Activated gamma-delta T cell treated with anti-CD3 and anti-CD28 coated beads, Interleukin-2, amount 50 U/mL, for 16 hours (primary cell): Measurements from ENCODE around the gene IL3.

Experiments
- DNase-seq: peaks from one replicate; pipeline ENCODE4 v3.0.0-alpha.2; 2020; ENCODE audit warnings: low read depth

The IL3 gene

GRCh38 chr5:132073231-132074013 is 13.0 kb downstream of the IL3 start, which contains the start of gene CSF2:
Gene CSF2 (plus strand): TSS chr5:132073789. CDS start chr5:132073824, 35 bp downstream.
- no peak for DNase-seq

DNA sequence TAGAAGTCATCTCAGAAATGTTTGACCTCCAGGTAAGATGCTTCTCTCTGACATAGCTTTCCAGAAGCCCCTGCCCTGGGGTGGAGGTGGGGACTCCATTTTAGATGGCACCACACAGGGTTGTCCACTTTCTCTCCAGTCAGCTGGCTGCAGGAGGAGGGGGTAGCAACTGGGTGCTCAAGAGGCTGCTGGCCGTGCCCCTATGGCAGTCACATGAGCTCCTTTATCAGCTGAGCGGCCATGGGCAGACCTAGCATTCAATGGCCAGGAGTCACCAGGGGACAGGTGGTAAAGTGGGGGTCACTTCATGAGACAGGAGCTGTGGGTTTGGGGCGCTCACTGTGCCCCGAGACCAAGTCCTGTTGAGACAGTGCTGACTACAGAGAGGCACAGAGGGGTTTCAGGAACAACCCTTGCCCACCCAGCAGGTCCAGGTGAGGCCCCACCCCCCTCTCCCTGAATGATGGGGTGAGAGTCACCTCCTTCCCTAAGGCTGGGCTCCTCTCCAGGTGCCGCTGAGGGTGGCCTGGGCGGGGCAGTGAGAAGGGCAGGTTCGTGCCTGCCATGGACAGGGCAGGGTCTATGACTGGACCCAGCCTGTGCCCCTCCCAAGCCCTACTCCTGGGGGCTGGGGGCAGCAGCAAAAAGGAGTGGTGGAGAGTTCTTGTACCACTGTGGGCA is 13.8 kb downstream of the IL3 start:
- DNase-seq = no peak

- DNase-seq = no peak
Observed at GRCh38 chr5:132074772-132075718, 14.6 kb downstream of the IL3 start.

- DNase-seq = no peak
Observed at GRCh38 chr5:132075719-132076077, 15.2 kb downstream of the IL3 start.

DNA sequence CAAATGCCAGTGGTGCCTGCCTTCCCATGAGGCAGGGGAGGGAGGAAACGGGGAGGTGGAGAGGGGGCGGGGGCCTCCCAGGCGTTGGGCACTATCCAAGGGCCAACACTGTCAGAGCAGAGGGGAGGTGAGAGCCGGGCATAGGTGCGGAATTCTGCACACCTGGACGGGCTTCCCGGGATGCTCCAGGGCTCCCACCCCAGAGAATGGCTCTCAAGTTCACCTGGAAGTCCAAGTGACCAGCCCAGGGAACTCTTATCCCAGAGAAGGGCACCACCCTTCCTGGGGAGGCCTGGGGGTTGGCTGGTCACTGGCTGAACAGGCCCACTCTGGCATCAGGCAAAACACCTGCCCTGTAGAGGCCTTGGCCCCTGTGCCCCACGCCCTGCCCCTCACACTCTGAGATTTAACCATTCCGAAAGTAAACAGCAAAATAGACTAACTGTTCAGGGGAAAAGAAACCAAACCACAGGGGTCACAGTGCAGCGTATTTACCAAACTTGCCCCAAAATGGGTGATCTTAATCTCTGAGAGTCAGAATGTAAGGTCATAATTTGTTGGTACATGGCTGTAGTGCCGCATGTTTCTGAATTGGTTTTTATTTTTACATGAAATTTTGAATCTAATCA is 15.9 kb downstream of the IL3 start:
- DNase-seq = no peak

- no peak for DNase-seq
Observed at GRCh38 chr5:132076983-132077382, 16.5 kb downstream of the IL3 start.

DNA sequence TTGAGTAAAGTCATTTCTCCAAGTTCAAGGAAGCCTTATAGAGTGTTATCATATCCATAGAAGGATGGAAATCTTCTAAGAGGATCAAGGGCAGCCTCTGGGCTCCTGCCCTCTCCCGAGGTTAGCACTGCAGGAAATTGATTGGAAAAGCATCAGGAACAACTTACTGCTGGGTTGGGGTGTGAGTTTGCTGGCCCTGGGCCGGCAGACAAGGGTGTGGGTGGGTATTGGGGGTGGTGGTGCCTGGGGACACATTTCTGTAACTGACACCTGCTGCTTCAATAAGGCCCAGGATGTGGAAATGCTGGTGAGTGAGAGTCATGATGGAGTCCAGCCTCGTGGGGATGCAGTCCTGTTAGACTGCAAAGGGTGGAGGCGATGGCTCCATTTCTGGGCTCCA is 18.6 kb downstream of the IL3 start:
- DNase-seq = no peak

GRCh38 chr5:132079619-132080018 is 19.2 kb downstream of the IL3 start:
- no peak for DNase-seq

- no peak for DNase-seq
Observed at GRCh38 chr5:132080595-132080994, 20.1 kb downstream of the IL3 start.

GRCh38 chr5:132081458-132081857 is 21.0 kb downstream of the IL3 start:
- no peak for DNase-seq

DNA sequence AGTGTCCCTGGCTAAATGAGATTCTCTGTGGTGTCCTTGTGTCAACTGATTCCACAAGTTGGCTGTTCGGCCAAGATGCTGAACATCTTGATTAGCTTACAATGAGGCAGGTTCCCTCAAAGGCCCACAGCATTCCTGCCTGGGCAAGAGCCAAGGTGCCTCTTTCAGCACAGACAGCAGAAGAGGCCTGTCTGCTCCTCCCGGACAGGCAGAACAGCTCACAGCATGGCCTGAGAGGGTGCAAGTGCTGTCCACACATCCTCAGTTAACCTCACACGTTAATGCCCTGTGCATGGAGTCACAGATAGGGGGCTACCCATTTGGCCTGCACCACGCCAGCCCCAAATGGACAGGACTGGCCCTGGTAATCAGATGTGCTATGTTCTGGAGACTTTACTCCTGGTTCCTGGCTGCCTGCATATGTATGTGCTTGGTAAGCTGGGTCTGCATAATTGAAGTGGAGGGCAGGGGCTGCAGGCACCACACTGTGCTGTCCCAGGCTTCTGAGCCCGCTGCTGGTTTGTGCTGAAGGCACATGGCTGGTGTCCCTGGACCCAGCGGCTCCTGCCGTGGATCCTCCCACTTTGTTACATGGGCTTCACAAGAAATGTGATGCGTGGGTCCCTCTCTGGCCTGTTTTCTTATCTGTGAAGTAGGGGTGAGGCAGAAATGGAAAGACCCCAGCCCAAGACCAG is 22.0 kb downstream of the IL3 start:
- no peak for DNase-seq

DNA sequence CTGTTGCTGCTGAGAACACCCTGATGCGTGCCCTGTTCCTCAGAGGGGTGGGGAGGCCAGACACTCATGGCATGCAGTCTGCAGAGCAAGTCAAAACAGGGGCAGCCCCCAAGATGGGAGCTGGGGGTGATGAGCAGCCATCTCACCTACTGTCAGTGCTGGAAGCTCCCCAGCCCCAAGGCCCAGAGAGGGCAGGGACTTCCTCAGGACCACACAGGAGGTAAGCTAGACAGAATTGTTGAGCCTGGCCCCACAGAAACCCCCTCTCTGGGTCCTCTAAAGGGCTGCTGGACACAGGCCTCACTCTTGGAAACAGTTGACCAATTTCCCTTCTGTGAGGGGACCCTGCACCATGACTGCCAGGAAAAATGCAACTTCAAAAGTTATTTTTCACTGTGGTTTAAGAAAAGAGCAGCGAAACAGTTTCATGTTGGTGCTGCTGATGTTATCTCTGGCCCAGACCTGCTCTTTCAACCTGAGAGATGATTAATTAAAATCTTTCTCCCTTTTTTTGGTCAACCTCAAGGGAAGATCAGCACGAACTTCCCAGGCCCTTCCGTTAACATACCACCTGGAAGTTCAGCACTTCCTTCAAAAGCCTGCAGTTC is 22.7 kb downstream of the IL3 start:
- DNase-seq = no peak

- DNase-seq = no peak
Observed at GRCh38 chr5:132085686-132086085, 25.2 kb downstream of the IL3 start.

GRCh38 chr5:132086277-132086794 is 25.9 kb downstream of the IL3 start:
- no peak for DNase-seq

GRCh38 chr5:132087176-132087575 is 26.7 kb downstream of the IL3 start:
- no peak for DNase-seq

DNA sequence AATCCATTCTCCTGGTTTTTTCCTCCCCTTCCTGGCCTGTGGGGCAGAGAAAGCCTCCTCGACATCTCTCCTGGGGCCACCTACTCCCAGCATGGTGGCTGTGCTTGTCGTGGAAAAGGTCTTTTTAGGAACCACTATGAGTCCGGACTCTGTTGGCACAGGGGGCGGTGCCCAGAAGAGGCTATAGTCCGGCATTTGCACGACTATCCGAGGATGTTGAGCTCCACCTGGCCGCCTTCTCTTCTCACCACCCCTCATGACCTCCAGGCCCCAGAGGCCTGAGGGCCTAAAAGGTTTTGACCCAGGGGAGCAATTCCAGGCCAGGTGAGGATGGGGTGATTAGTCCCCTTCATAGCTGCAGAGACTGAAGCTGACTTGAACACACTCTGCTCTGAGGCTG is 27.2 kb downstream of the IL3 start:
- no peak for DNase-seq

DNA sequence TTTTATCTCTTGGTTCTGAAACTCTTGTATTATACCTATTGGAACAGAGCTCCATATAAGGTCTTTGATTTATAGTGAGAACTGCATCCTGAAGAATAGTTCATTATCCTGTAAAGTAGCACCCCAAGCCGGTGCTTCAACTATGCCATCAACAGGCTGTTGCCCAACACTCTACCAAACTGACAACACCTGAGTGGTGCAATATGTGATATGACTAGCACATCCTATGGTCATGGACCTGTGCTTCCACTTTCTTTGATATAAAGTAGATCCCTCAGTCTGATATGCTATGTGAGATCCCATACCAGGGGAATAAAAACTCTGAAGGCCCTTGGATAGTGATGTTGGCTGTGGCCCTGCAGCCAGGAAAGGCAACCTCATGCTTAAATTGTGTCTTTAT is 28.9 kb downstream of the IL3 start:
- no peak for DNase-seq

DNA sequence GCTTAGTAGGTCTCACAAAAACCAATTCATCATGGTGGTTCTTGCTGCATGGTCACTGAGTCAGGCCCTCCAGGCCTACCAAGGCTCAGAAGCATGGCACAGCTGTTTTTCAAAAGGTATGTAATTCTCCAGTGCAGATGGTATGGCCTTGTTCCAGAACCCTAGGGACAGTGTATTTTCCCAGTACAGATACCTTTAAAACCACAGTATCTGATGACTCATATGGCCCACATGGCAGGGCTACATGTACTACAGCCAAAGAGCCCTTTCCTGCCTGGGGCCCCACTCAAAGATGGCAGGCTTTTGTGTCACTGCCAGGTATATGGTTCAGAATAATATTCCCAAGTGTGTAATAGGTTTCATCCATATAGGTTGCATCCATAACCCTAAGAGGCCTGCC is 29.7 kb downstream of the IL3 start:
- DNase-seq = no peak

GRCh38 chr5:132093271-132093670 is 32.8 kb downstream of the IL3 start:
- DNase-seq = no peak

GRCh38 chr5:132094393-132095076 is 34.1 kb downstream of the IL3 start:
- DNase-seq = no peak
